ENCODE measurements around the gene EIF1AX.

EIF1AX gene

GRCh38 chrX:20116087-20116576, 25.5 kb downstream of the EIF1AX start:
- no peak for TF ChIP-seq CTCF (IDR thresholded peaks at IDR 0.05; ENCODE audit: insufficient read depth, low read depth, low read length, missing control alignments)

GRCh38 chrX:20112022-20112774, 29.4 kb downstream of the EIF1AX start:
- no peak for DNase-seq (ENCODE audit: low read depth)
- no peak for TF ChIP-seq CTCF (IDR thresholded peaks at IDR 0.05; ENCODE audit: insufficient read depth, low read depth, low read length, missing control alignments)
- no peak overlapping the region for H3K4me3 ChIP-seq (ENCODE audit: low read length)

More at GRCh38 chrX:20116087-20116576, 25.5 kb downstream of the EIF1AX start:
- DNase-seq (ENCODE audit: low read depth) = no peak
- H3K4me3 ChIP-seq (ENCODE audit: low read length) = peak overlapping the region; percentile 35

- H3K4me3 ChIP-seq (ENCODE audit: low read length) = no peak overlapping the region
- no peak for TF ChIP-seq CTCF (IDR thresholded peaks at IDR 0.05; ENCODE audit: insufficient read depth, low read depth, low read length, missing control alignments)
- DNase-seq (ENCODE audit: low read depth) = no peak
These were observed 30.4 kb downstream of the EIF1AX start for GRCh38 chrX:20111271-20111670.

GRCh38 chrX:20101934-20102581, 39.6 kb downstream of the EIF1AX start:
- DNase-seq (ENCODE audit: low read depth) = no peak
- no peak overlapping the region for H3K4me3 ChIP-seq (ENCODE audit: low read length)
- TF ChIP-seq CTCF (IDR thresholded peaks at IDR 0.05; ENCODE audit: insufficient read depth, low read depth, low read length, missing control alignments) = no peak

DNA sequence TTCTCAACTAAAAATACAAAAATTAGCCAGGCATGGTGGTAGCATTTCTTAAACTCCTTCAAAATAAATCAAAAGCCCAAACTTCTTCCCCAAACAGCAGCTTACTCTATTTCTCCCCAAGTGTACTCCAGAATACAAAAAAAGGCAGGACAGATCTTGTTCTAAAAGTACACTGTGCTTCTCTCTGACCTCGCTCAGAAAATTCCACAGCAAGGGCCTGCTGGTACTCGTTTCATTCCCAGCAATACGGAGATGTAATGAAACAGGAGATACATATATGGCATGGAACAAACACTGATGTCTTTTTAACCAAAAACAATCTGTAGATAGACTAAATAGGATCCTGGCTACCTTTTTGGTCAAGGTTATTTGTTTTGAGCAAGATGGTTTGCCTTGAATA, 50.1 kb downstream of the EIF1AX start:
- H3K4me3 ChIP-seq (ENCODE audit: low read length) = no peak overlapping the region
- peak; percentile 49 for DNase-seq (ENCODE audit: low read depth)
- no peak for TF ChIP-seq CTCF (IDR thresholded peaks at IDR 0.05; ENCODE audit: insufficient read depth, low read depth, low read length, missing control alignments)

GRCh38 chrX:20089845-20090244, 51.8 kb downstream of the EIF1AX start:
- no peak for TF ChIP-seq CTCF (IDR thresholded peaks at IDR 0.05; ENCODE audit: insufficient read depth, low read depth, low read length, missing control alignments)
- DNase-seq (ENCODE audit: low read depth) = no peak
- no peak overlapping the region for H3K4me3 ChIP-seq (ENCODE audit: low read length)

Measured in epithelial cell of esophagus (primary cell).